Effector memory CD4-positive, alpha-beta T cell (primary cell): ENCODE results near the gene DNASE1L2.
A peak's percentile ranks its signal among the peaks of the same experiment; 100 is the strongest.
"Not testable (repeated sequence)": the region's sequence is repeated elsewhere in the genome, so short reads cannot be mapped to it uniquely, and the experiment has no call there.

ENCODE experiments used
- DNase-seq, 3 donors: peaks; one replicate each; pipeline ENCODE4 v3.0.0-alpha.2; 2020
- H3K27ac ChIP-seq: 2 replicates; pipeline ENCODE4 v1.7.0; 2013; ENCODE audit warnings: mild to moderate bottlenecking, low read length, moderate library complexity; ENCODE audit not compliant: insufficient read depth, poor library complexity, severe bottlenecking
- H3K27me3 ChIP-seq: replicated peaks from 2 replicates; pipeline ENCODE4 v1.7.0; 2013; ENCODE audit warnings: mild to moderate bottlenecking, low read length; ENCODE audit not compliant: insufficient read depth, control insufficient read depth, poor library complexity, severe bottlenecking
- H3K36me3 ChIP-seq: 2 replicates; pipeline ENCODE4 v1.7.0; 2013; ENCODE audit warnings: mild to moderate bottlenecking, low read length, moderate library complexity; ENCODE audit not compliant: control insufficient read depth, insufficient read depth
- H3K4me1 ChIP-seq: 2 replicates; pipeline ENCODE4 v1.7.0; 2013; ENCODE audit warnings: low read length, mild to moderate bottlenecking; ENCODE audit not compliant: control insufficient read depth, insufficient read depth, poor library complexity, severe bottlenecking
- H3K4me3 ChIP-seq: 2 replicates; pipeline ENCODE4 v1.7.0; 2013; ENCODE audit warnings: low read length, low read depth, mild to moderate bottlenecking; ENCODE audit not compliant: insufficient read depth, poor library complexity, severe bottlenecking
- H3K9me3 ChIP-seq: 2 replicates; pipeline ENCODE4 v1.7.0; 2013; ENCODE audit warnings: mild to moderate bottlenecking, low read length, moderate library complexity; ENCODE audit not compliant: control insufficient read depth

The DNASE1L2 gene

GRCh38 chr16:2267505-2267912 lies 31.3 kb downstream of the DNASE1L2 start:
- not testable (repeated sequence) for H3K9me3 ChIP-seq, H3K27me3 ChIP-seq
- peak in 1 of 3 donors; percentile 14 for DNase-seq
- Histone ChIP-seq H3K4me1 (peaks cover 16% of the 10 kb centered on the region), H3K36me3 (peaks cover 16% of the 10 kb centered on the region), H3K4me3 (peak overlapping the region; percentile 95), H3K27ac (peak overlapping the region; percentile 94)

GRCh38 chr16:2267913-2268666 lies 31.8 kb downstream of the DNASE1L2 start, which contains the start of gene RNPS1:
RNPS1 (minus strand) TSS chr16:2268126; CDS start chr16:2264643, 3,483 bp downstream.
- Histone ChIP-seq H3K9me3 (no peaks in the 10 kb centered on the region), H3K36me3 (peaks cover 11% of the 10 kb centered on the region), H3K4me1 (peaks cover 16% of the 10 kb centered on the region), H3K27ac (peak within 1 kb of the TSS; percentile 94), H3K27me3 (no peaks in the 10 kb centered on the region), H3K4me3 (peak within 1 kb of the TSS; percentile 95)
- peak; percentile 89 to 93 (median 90) for DNase-seq

GRCh38 chr16:2270070-2270462 lies 33.8 kb downstream of the DNASE1L2 start:
- H3K4me1 ChIP-seq: peaks cover 16% of the 10 kb centered on the region
- H3K36me3 ChIP-seq: no peaks in the 10 kb centered on the region
- no peaks in the 10 kb centered on the region for H3K27me3 ChIP-seq
- no peak for DNase-seq
- no peak overlapping the region for H3K4me3 ChIP-seq
- H3K27ac ChIP-seq: no peak overlapping the region
- no peaks in the 10 kb centered on the region for H3K9me3 ChIP-seq

GRCh38 chr16:2270588-2271470 lies 34.6 kb downstream of the DNASE1L2 start:
- Histone ChIP-seq H3K27ac (no peak overlapping the region), H3K9me3 (no peaks in the 10 kb centered on the region), H3K27me3 (no peaks in the 10 kb centered on the region), H3K4me3 (no peak overlapping the region), H3K4me1 (peaks cover 16% of the 10 kb centered on the region), H3K36me3 (no peaks in the 10 kb centered on the region)
- no peak for DNase-seq

- H3K36me3 ChIP-seq: no peaks in the 10 kb centered on the region
- H3K9me3 ChIP-seq: no peaks in the 10 kb centered on the region
- no peaks in the 10 kb centered on the region for H3K27me3 ChIP-seq
- peaks cover 11% of the 10 kb centered on the region for H3K4me1 ChIP-seq
- no peak for DNase-seq
- no peak overlapping the region for H3K4me3 ChIP-seq
- H3K27ac ChIP-seq: no peak overlapping the region
Measured at GRCh38 chr16:2271848-2272461, 35.7 kb downstream of the DNASE1L2 start.

- Histone ChIP-seq H3K9me3 (no peaks in the 10 kb centered on the region), H3K4me3 (no peak overlapping the region), H3K4me1 (peaks cover 11% of the 10 kb centered on the region), H3K27me3 (no peaks in the 10 kb centered on the region), H3K36me3 (no peaks in the 10 kb centered on the region), H3K27ac (no peak overlapping the region)
- no peak for DNase-seq
Measured at GRCh38 chr16:2273484-2273883, 37.2 kb downstream of the DNASE1L2 start.

- Histone ChIP-seq H3K27me3 (no peaks in the 10 kb centered on the region), H3K27ac (no peak overlapping the region), H3K36me3 (no peaks in the 10 kb centered on the region), H3K4me1 (peaks cover 8% of the 10 kb centered on the region), H3K9me3 (no peaks in the 10 kb centered on the region), H3K4me3 (no peak overlapping the region)
- DNase-seq: no peak
Measured at GRCh38 chr16:2273931-2274330, 37.7 kb downstream of the DNASE1L2 start.

GRCh38 chr16:2275476-2276367 lies 39.5 kb downstream of the DNASE1L2 start:
- H3K4me3 ChIP-seq: no peak overlapping the region
- H3K4me1 ChIP-seq: no peaks in the 10 kb centered on the region
- no peaks in the 10 kb centered on the region for H3K27me3 ChIP-seq
- no peak for DNase-seq
- H3K36me3 ChIP-seq: no peaks in the 10 kb centered on the region
- no peaks in the 10 kb centered on the region for H3K9me3 ChIP-seq
- no peak overlapping the region for H3K27ac ChIP-seq

GRCh38 chr16:2276368-2277195 lies 40.3 kb downstream of the DNASE1L2 start:
- no peaks in the 10 kb centered on the region for H3K36me3 ChIP-seq
- H3K4me3 ChIP-seq: no peak overlapping the region
- H3K27me3 ChIP-seq: no peaks in the 10 kb centered on the region
- no peak overlapping the region for H3K27ac ChIP-seq
- no peaks in the 10 kb centered on the region for H3K4me1 ChIP-seq
- DNase-seq: no peak
- H3K9me3 ChIP-seq: no peaks in the 10 kb centered on the region
